ENCODE data around the gene DDX20. TPM values are rescaled to one million over a fixed set of nuclear protein-coding genes. Genes with fewer than 3 reads are reported as not detected.

Gene DDX20
- total RNA-seq (14.5 and 15.9 TPM in 2 replicates), polyA plus RNA-seq (3.3 and 4.1 TPM in 2 replicates), polyA minus RNA-seq (7.3 and 11.5 TPM in 2 replicates), Bru-seq, nascent RNA (percentile 85 among the genes with signal in this experiment), BruChase-seq, experiment 1, labeled RNA remaining after a 6-hour chase (percentile 79 among the genes with signal in this experiment), BruChase-seq, experiment 2, labeled RNA remaining after a 2-hour chase (percentile 93 among the genes with signal in this experiment)
- 5.1 and 5.4 TPM in 2 replicates for polyA plus RNA-seq (2011; cell fraction: cytosol; rRNA removed)
- 12.5 and 14.1 TPM in 2 replicates for polyA plus RNA-seq (2011; cell fraction: nucleus; rRNA removed)
- polyA plus RNA-seq (2012): 9.2 and 13.2 TPM in 2 replicates
- 19.7 TPM for polyA minus RNA-seq (2011; cell fraction: cytosol; rRNA and poly(A)+ RNA removed)
- polyA minus RNA-seq (2011; cell fraction: nucleus; rRNA and poly(A)+ RNA removed): 7.5 and 10.3 TPM in 2 replicates
- long read RNA-seq, full-length matches to known transcripts: 44 of 51 reads
- long read RNA-seq, partial matches to known transcripts: 1 of 51 reads
- long read RNA-seq, other reads (novel, unspliced or antisense): 6 of 51 reads

- intact Hi-C loops (cut with micrococcal nuclease): loop anchor here (1.0 to 2.0 kb wide), 7 partner anchors 15 to 306 kb away; partner anchors contain the start of genes ATP5PB, RAP1A and WDR77
- H3K4me3 ChIP-seq (replicated peaks in 1 of 3; ENCODE audit: insufficient read depth in 1 of 3, low read depth in 1 of 3, low read length in 3 of 3): peak within 1 kb of the TSS; percentile 80 to 91 (median 82)
- H3K9me1 ChIP-seq (replicated peaks; ENCODE audit: control insufficient read depth, extremely low read depth, insufficient read depth, low read length): no peaks in the 10 kb centered on the region
- DNase-seq (ENCODE audit: low read depth, low spot score) (peak; percentile 96), FAIRE-seq (peak; percentile 87)
- peaks cover 24% of the 10 kb centered on the region for H3K4me1 ChIP-seq (ENCODE audit: control insufficient read depth, extremely low read depth, insufficient read depth, low read length)
- no TSS peak for BruUV-seq (replicated peaks)
- H4K20me1 ChIP-seq (replicated peaks; ENCODE audit: control insufficient read depth, extremely low read depth, insufficient read depth, low read length): no peaks in the 10 kb centered on the region
- CTCF ChIA-PET: interaction anchor here (0.9 to 4.4 kb wide), 11 partner anchors 10 to 274 kb away, joined by 3 to 45 read pairs (median 8); partner anchors contain the start of gene INKA2
- H3K4me2 ChIP-seq (ENCODE audit: insufficient read depth, low read length): peak within 1 kb of the TSS; percentile 97
- TF ChIP-seq FOS (IDR thresholded peaks at IDR 0.05; ENCODE audit: borderline replicate concordance, insufficient read depth, low read length): peak; percentile 3
- peak; percentile 82 to 83 for TF ChIP-seq CTCF (IDR thresholded peaks at IDR 0.05; ENCODE audit: extremely low read depth in 1 of 2, insufficient read depth in 1 of 2, low read depth in 1 of 2, low read length in 2 of 2)
- TF ChIP-seq MAX (IDR thresholded peaks at IDR 0.05; ENCODE audit: insufficient read depth, insufficient read length): peak; percentile 82
- TF ChIP-seq POLR2A (IDR thresholded peaks at IDR 0.05; ENCODE audit: low read depth, low read length): peak; percentile 95
- TF ChIP-seq POLR2AphosphoS5 (IDR thresholded peaks at IDR 0.05; ENCODE audit: insufficient read depth, low read depth, low read length): peak; percentile 97
- TF ChIP-seq GATA2 (IDR thresholded peaks at IDR 0.05; ENCODE audit: insufficient read depth, insufficient read length, low read depth, low read length): no peak
- TF ChIP-seq EZH2 (IDR thresholded peaks at IDR 0.05; ENCODE audit: borderline replicate concordance, low read depth, low read length, severe bottlenecking): no peak
- TF ChIP-seq MYC (IDR thresholded peaks at IDR 0.05; ENCODE audit: low read depth, low read length): no peak
- no peak for TF ChIP-seq JUN (IDR thresholded peaks at IDR 0.05; ENCODE audit: borderline replicate concordance, insufficient read depth, insufficient read length, low read depth)
- H3K9ac ChIP-seq (replicated peaks; ENCODE audit: extremely low read depth, insufficient read depth, low read length): peak within 1 kb of the TSS; percentile 88
- POLR2A ChIA-PET: no interaction called here
- H3K27ac ChIP-seq (ENCODE audit: insufficient read depth, low read depth, low read length): peak within 1 kb of the TSS; percentile 90
- H3K79me2 ChIP-seq (ENCODE audit: control insufficient read depth, insufficient read depth, low read length): peaks cover 35% of the 10 kb centered on the region
- dilution Hi-C loops (cut with MboI; ENCODE audit: extremely low pct_ligation_motif_present, low sequenced_read_pairs): no loop called here
- no peaks in the 10 kb centered on the region for H3K9me3 ChIP-seq (replicated peaks; ENCODE audit: control insufficient read depth, insufficient read depth, low read length)
- peaks cover 0 to 6% of the 10 kb centered on the region in 2 experiments for H3K36me3 ChIP-seq (ENCODE audit: control insufficient read depth in 2 of 2, extremely low read depth in 1 of 2, insufficient read depth in 2 of 2, low read length in 2 of 2)
- no peaks in the 10 kb centered on the region for H3K27me3 ChIP-seq (ENCODE audit: control insufficient read depth in 2 of 2, insufficient read depth in 2 of 2, low read length in 2 of 2)
- peak within 1 kb of the TSS; percentile 68 for H2AFZ ChIP-seq (ENCODE audit: low read depth, low read length)
Measured at GRCh38 chr1:111755331-111756123, at the start of gene DDX20. Gene DDX20, plus strand, starts transcription at chr1:111755901. Its CDS starts 24 bp downstream, at chr1:111755925.

Data from endothelial cell of umbilical vein (primary cell).